ENCODE data around the gene MAX.

GRCh38 chr14:65142429-65142828 lies 40.1 kb upstream of the MAX start:
- no peak for TF ChIP-seq CTCF (conservative IDR thresholded peaks at IDR 0.05 in 1 of 2, IDR thresholded peaks at IDR 0.05 in 1 of 2; ENCODE audit: low read depth in 1 of 2, low read length in 2 of 2)
- TF ChIP-seq EZH2 (IDR thresholded peaks at IDR 0.05; ENCODE audit: low read length, missing control alignments) = no peak

Measured in fibroblast of lung (primary cell).